Activated naive CD8-positive, alpha-beta T cell treated with anti-CD3 and anti-CD28 coated beads, Interleukin-2, amount 50 U/mL, for 16 hours (primary cell): ENCODE data around the gene OPCML.

Source experiments
- DNase-seq: peaks from one replicate; pipeline ENCODE4 v3.0.0-alpha.2; 2020; ENCODE audit warnings: low read depth, low spot score

The OPCML gene

GRCh38 chr11:133541021-133541719 is 8.9 kb upstream of the OPCML start:
- DNase-seq, result no peak

GRCh38 chr11:133536198-133536597 is 3.9 kb upstream of the OPCML start:
- DNase-seq, result no peak

- no peak for DNase-seq
These were observed 904 bp upstream of the OPCML start for GRCh38 chr11:133533205-133533604.

GRCh38 chr11:133531458-133531857 is 843 bp downstream of the OPCML start:
- DNase-seq, result no peak

- DNase-seq, result no peak
These were observed 1.8 kb downstream of the OPCML start for GRCh38 chr11:133530501-133530835.

GRCh38 chr11:133529807-133530500 is 2.3 kb downstream of the OPCML start:
- no peak for DNase-seq

- no peak for DNase-seq
These were observed 5.5 kb downstream of the OPCML start for GRCh38 chr11:133526790-133527189.

- DNase-seq, result no peak
These were observed 6.3 kb downstream of the OPCML start for GRCh38 chr11:133525976-133526375.

- DNase-seq, result no peak
These were observed 7.8 kb downstream of the OPCML start for GRCh38 chr11:133524488-133524887.

GRCh38 chr11:133522344-133522743 is 10.0 kb downstream of the OPCML start:
- DNase-seq, result no peak

- no peak for DNase-seq
These were observed 10.8 kb downstream of the OPCML start for GRCh38 chr11:133521502-133521901.

- no peak for DNase-seq
These were observed 11.6 kb downstream of the OPCML start for GRCh38 chr11:133520707-133521106.

- DNase-seq, result no peak
These were observed 12.7 kb downstream of the OPCML start for GRCh38 chr11:133519560-133519959.

- no peak for DNase-seq
These were observed 13.5 kb downstream of the OPCML start for GRCh38 chr11:133518702-133519264.

GRCh38 chr11:133516845-133517244 is 15.5 kb downstream of the OPCML start:
- DNase-seq, result no peak

GRCh38 chr11:133515107-133515506 is 17.2 kb downstream of the OPCML start:
- DNase-seq, result no peak

GRCh38 chr11:133509924-133510697 is 22.2 kb downstream of the OPCML start:
- DNase-seq, result no peak

- DNase-seq, result no peak
These were observed 23.8 kb downstream of the OPCML start for GRCh38 chr11:133508468-133508867.

GRCh38 chr11:133507185-133507584 is 25.1 kb downstream of the OPCML start:
- DNase-seq, result no peak

- DNase-seq, result no peak
These were observed 25.7 kb downstream of the OPCML start for GRCh38 chr11:133506551-133507094.

GRCh38 chr11:133506023-133506422 is 26.3 kb downstream of the OPCML start:
- no peak for DNase-seq

- DNase-seq, result no peak
These were observed 27.4 kb downstream of the OPCML start for GRCh38 chr11:133504906-133505305.
